M059J (cell line): Measurements from ENCODE around the gene MTARC1. TPM values are rescaled to one million over a fixed set of nuclear protein-coding genes. Genes with fewer than 3 reads are reported as not detected.

ENCODE experiments used
- DNase-seq: peaks from one replicate; pipeline ENCODE4 v3.0.0-alpha.2; 2012; ENCODE audit warnings: low read depth
- total RNA-seq: library from RNA; depleted of rRNA; stranded (reverse); fragments of >200 nt; shearing (Covaris generic); gene quantifications from 2 replicates; pipeline ENCODE4 v1.2.3, GENCODE V29; 2014

The MTARC1 gene
- total RNA-seq, 1 experiment from 2014 or later, result 1.7 TPM

DNA sequence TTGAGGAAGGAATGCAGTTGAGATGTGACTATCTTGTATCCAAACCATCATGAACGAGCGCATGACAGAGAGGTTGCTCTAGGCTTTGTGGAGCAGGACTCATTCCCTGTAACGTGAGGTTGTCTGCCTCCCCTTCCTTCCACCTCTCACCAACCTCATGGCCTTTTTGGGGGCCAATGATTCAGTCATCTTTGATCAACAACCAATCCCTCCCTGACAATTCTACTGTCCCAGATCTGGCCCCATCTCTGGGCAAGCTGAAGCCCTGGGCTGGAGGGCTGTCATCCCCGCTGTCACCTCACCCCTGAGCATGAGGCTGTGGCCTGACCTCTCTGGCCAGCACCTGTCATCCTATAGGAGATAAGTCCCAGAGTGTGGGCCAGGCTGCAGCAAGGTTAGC lies 19.7 kb downstream of the MTARC1 start:
- DNase-seq, result no peak

DNA sequence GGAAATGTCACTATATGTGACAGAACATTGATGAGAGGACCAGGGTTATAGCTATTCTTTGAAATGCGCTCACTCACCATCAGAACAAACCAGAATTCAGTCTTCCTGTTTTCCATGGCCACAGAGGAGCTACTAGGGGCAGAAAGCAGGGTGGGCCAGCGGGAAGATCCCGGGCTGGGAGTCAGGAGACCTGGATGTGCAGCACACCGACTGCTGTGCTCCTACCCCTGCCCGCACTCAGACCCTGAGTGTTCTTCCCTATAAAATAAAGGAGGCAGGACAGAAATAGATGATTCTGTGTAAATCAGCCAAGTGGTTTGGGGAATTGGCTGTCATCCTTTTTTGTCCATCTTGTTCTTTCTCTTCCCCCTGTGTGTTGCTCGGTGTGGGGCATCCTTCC lies 21.0 kb downstream of the MTARC1 start:
- no peak for DNase-seq

DNA sequence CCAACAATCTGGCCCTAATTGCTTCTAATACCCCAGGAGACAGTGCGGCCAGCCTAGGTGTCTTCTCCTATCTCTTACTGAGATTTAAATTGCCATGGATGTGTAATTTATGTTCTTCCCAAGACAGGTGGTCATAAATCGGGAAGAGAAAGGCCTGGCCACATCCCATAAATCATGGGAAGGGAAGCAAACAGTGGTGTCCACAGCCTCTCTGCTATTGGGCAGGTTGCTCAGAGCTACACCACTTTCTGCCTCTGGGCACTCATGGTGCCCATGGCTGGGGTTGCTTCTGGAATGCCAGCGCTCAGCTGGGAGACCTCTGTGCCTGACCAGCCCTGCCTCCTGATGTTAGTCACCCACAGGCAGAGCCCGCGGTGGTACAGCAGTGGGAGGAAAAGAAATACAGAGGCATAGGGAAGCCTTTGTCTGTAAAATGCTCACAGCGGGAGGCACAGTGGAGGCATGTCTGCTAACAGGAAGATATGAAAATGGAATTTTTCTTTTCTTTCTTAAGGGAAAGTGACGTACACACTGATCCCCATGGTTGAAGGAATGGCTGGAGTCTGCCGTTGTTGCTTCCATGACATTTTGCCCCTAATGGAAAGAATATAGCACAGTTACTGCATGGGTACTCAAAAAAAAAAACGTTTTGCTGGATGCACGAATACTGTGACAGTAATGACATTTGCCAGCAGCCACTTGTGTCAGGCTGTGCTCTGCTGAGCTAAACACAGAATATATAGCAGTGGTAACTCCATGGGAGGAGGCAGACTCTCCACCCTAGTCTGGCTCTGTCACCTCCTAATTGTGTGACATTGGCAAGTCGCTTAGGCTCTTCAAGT lies 21.9 kb downstream of the MTARC1 start:
- DNase-seq, result peak; percentile 95

GRCh38 chr1:220809187-220809550 lies 22.5 kb downstream of the MTARC1 start:
- DNase-seq, result peak; percentile 65

GRCh38 chr1:220809704-220810103 lies 23.0 kb downstream of the MTARC1 start:
- no peak for DNase-seq

DNA sequence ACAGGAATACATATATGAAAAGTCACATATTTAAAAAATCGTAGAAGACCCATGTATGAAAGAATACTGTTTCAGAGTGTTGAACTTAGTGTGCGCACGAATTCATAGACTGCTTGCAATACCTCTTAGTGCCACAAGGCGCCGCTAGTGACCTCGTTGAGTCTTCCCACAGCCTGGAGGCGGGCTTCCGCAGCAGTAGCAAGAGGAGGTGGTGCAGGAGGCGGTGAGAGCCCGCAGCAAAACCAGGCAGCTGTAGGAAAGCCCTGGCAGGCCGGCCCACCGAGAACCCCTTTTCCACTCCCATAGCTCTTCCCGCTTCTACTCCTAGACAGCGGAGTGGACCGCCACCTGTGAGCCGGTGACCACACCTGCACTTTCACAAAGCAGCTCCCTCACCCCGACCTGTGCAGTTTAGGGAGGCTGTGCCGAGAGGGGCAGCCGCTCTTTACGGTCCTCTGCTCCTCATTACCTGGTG lies 23.5 kb downstream of the MTARC1 start:
- DNase-seq, result peak; percentile 75

GRCh38 chr1:220810963-220811362 lies 24.2 kb downstream of the MTARC1 start:
- DNase-seq, result peak; percentile 46

DNA sequence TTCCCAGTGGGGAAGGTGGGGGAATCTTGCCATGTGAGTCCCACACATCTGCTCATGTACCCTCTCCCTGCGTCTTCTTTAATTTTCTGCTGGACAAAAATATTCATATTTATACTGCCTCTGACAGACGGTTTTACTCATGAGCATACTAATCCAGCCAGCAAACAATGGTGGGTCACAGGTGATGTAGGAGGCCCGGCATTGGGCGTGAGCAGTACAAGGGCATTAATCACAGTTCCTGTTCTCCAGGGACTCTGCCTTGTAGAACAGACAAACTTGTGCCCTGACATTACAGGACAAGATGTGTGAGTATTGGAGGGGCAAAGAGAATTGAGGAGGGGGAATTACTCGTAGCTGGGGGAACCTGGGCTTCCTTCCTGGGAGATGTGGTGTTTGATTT lies 25.0 kb downstream of the MTARC1 start:
- DNase-seq, result no peak

- DNase-seq, result no peak
Measured at GRCh38 chr1:220812308-220812707, 25.6 kb downstream of the MTARC1 start.

DNA sequence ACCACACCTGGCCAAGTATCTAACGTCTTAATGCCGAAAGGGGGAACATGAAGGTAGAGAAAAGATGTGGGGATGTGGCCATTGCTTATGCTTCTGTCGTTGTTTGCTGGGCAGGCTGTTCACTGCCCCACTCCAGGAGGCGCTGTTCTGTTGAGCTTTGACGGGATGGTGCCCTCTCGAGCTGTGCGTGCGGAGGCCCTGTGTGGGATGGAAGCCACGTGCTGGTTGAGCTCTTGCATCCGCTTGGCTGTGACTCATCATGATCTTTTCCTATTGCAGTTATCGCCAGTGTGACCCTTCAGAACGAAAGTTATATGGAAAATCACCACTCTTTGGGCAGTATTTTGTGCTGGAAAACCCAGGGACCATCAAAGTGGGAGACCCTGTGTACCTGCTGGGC lies 26.3 kb downstream of the MTARC1 start:
- peak; percentile 62 for DNase-seq

GRCh38 chr1:220815409-220815808 lies 28.7 kb downstream of the MTARC1 start:
- no peak for DNase-seq

DNA sequence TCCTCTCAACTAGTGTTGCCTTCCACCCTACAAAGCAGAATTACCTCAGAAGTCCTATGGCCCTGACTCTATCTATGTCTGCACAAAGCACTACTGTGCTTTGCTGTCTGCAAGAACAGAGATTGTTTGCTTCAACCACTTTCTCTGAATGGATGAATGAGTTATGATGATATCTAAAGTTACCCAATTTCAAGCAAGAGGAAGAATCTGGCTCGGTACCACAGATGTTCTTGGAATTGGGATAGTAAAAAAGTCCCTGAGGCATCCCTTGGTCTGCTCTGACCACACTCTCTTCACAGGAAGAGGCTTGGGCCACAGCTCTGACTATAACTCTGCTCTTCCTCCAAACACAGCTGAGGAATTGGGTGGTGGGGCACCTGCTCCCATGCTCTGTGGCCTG lies 31.2 kb downstream of the MTARC1 start:
- DNase-seq, result peak; percentile 78

- DNase-seq, result peak; percentile 97
Measured at GRCh38 chr1:220818421-220819173, 31.9 kb downstream of the MTARC1 start.

DNA sequence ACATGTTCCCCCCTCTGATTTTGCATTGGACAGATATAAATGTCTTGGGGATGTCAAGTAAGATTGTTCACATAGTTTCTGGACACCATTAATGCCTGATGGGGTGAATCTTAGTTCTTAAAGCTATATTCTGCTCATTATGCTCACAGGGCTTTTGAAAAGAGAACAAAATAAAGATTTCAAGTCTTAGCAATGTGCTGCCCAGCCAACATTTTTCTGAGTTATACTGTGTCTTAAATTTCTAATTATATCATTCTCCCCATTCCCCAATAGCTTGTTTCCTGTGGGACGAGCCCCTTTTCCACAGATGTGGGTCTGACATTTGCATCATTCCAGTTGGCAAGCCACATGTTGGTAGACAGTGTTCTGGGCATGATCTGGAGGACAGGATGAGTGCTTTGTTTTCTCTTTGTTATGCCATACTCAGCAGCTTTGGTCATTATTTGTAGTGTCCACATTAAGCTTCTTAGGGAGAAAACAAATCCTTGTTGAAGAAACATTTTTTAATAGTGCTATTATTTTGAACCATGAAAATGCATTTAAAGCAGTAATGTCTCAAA lies 32.8 kb downstream of the MTARC1 start:
- DNase-seq, result no peak

- DNase-seq, result peak; percentile 22
Measured at GRCh38 chr1:220824031-220824989, 37.6 kb downstream of the MTARC1 start.

GRCh38 chr1:220825819-220826551 lies 39.3 kb downstream of the MTARC1 start:
- DNase-seq, result no peak

DNA sequence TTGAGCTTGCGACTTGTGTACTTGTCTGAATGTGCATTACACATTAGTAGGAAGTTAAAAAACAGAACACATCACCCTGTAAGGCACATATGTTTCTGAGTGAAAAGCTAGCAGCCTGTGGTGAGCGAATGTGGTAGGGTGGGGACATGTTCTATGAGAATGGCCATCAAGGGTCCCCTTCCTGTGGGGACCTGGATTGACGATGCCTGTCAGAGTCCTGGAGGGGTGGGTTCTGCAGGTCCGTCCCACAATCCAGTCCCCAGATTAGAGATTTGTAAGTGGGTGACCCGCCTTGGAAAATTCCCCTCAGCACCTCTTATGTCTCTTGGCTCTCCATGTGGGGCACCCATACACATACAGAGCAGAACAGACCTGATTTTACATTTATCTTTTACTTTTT lies 40.0 kb downstream of the MTARC1 start:
- no peak for DNase-seq

DNA sequence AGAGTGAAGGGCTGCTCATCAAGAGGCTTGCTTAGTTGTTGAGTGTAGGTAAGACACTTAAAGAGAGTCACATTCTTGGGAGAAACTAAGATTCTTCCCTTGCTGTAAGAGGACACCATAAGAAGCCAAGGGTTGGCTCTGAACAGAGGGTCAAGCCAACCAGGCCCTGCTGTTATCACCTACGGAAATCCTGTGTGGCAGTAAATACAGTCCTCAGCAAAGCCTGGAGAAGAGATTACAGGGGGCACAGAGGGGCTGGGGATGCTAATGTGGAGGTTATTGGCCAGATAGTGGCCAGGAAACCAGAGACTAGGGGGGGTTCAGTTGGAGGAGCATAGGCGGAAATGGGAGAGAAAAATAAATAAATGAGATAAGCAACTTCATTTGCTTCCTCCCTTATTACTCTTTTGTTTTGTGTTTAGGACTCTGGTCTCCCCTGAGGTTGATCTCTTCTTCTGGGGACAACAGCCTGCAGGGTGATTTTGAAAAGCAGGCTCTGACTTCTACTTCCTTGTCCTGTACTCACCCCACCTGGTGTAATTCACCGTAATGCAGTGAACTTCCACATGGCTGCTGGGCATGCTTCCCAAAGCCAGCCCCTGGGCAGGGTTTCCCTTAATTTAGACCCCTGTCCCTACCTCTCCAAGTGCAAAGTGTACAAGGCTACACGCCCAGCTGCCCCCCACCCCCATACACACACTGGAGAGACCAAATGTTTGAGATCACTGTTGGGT lies 40.9 kb downstream of the MTARC1 start:
- DNase-seq, result no peak

DNA sequence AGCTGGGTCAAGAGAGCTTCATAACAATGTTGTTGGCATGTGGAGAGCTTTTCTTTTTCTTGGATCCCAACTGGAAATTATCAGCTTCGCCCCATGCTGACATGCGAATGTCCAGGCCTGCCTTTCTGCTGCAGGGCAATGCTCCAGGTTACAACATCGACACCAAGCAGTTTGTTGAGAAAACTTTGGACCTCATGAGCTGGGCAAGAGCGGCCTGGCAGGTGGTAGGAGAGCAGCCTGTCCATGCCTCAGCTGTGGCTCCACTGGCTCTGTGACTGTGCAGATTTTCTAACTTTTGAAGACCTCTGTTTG lies 41.4 kb downstream of the MTARC1 start:
- DNase-seq, result no peak

- DNase-seq, result no peak
Measured at GRCh38 chr1:220828950-220829586, 42.4 kb downstream of the MTARC1 start.
